GM23248 (cell line): Measurements from ENCODE around the gene FGFBP3. TPM values are rescaled to one million over a fixed set of nuclear protein-coding genes. Genes with fewer than 3 reads are reported as not detected.
A peak's percentile ranks its signal among the peaks of the same experiment; 100 is the strongest.

ENCODE experiments used
- DNase-seq: peaks from one replicate; pipeline ENCODE4 v3.0.0-alpha.2; 2015
- H2AFZ ChIP-seq: fragments of 200-600 bp; sonication (generic); 2 replicates; pipeline ENCODE4 v1.6.1; 2016; ENCODE audit warnings: antibody characterized with exemption
- H3F3A ChIP-seq: fragments of 200-600 bp; sonication (generic); 2 replicates; pipeline ENCODE4 v1.6.1; 2016; ENCODE audit warnings: mild to moderate bottlenecking, antibody characterized with exemption, mixed run types; ENCODE audit not compliant: insufficient read depth
- H3K27ac ChIP-seq: fragments of 200-600 bp; sonication (generic); 2 replicates; pipeline ENCODE4 v1.5.1; 2016; ENCODE audit warnings: mild to moderate bottlenecking
- H3K27me3 ChIP-seq: fragments of 200-600 bp; sonication (generic); replicated peaks from 2 replicates; pipeline ENCODE4 v1.6.1; 2016; ENCODE audit warnings: mild to moderate bottlenecking; ENCODE audit not compliant: insufficient read depth
- H3K36me3 ChIP-seq: fragments of 200-600 bp; sonication (generic); 2 replicates; pipeline ENCODE4 v1.6.1; 2016; ENCODE audit warnings: low read depth, mild to moderate bottlenecking
- H3K4me1 ChIP-seq: fragments of 200-600 bp; sonication (generic); 2 replicates; pipeline ENCODE4 v1.6.1; 2016; ENCODE audit warnings: mild to moderate bottlenecking; ENCODE audit not compliant: insufficient read depth
- H3K4me2 ChIP-seq: fragments of 200-600 bp; sonication (generic); one replicate; pipeline ENCODE4 v1.6.1; 2016; ENCODE audit warnings: mild to moderate bottlenecking; ENCODE audit not compliant: unreplicated experiment
- H3K4me3 ChIP-seq: fragments of 200-600 bp; sonication (generic); 2 replicates; pipeline ENCODE4 v1.5.1; 2016; ENCODE audit warnings: mild to moderate bottlenecking
- H3K79me2 ChIP-seq: fragments of 200-600 bp; sonication (generic); 2 replicates; pipeline ENCODE4 v1.6.1; 2016; ENCODE audit warnings: mild to moderate bottlenecking; ENCODE audit not compliant: insufficient read depth
- H3K9ac ChIP-seq: fragments of 200-600 bp; sonication (generic); 2 replicates; pipeline ENCODE4 v1.6.1; 2016; ENCODE audit warnings: mild to moderate bottlenecking
- H3K9me2 ChIP-seq: fragments of 200-600 bp; sonication (generic); 2 replicates; pipeline ENCODE4 v1.6.1; 2016; ENCODE audit warnings: mixed run types, mild to moderate bottlenecking, moderate library complexity; ENCODE audit not compliant: insufficient read depth
- H3K9me3 ChIP-seq: fragments of 200-600 bp; sonication (generic); one replicate; pipeline ENCODE4 v1.6.1; 2017; ENCODE audit warnings: low read depth
- H4K20me1 ChIP-seq: fragments of 200-600 bp; sonication (generic); 2 replicates; pipeline ENCODE4 v1.6.0; 2016; ENCODE audit not compliant: insufficient read depth
- EZH2 ChIP-seq: fragments of 200-600 bp; sonication (generic); IDR thresholded peaks from 2 replicates; pipeline ENCODE4 v1.6.1; 2018; ENCODE audit warnings: antibody characterized with exemption, mild to moderate bottlenecking; ENCODE audit not compliant: insufficient read depth, poor library complexity, severe bottlenecking
- EZH2phosphoT487 ChIP-seq: fragments of 200-600 bp; sonication (generic); IDR thresholded peaks from 2 replicates; pipeline ENCODE4 v1.6.1; 2018; ENCODE audit warnings: antibody characterized with exemption, moderate library complexity, mild to moderate bottlenecking, low read depth; ENCODE audit not compliant: insufficient read depth
- WGBS, 2 experiments: methylation state at CpG; one replicate each; pipeline ENCODE4 v1.1.6; 2015 to 2017; ENCODE audit warnings: low lambda C conversion rate in 2 of 2, low coverage in 1 of 2; ENCODE audit errors: missing lambda C conversion rate in 2 of 2; 5-methylcytosine and 5-hydroxymethylcytosine counted together
- in situ Hi-C: fragments of 300-500 bp; cut with MboI; formaldehyde crosslinking; loops from 2 replicates; pipeline ENCODE4 v1.15.0; 2020
- polyA plus RNA-seq: library from polyadenylated mRNA; unstranded; fragments of >200 nt; fragmentation: Nextera tagmentation; extraction: Ambion mirVana; gene quantifications from 2 replicates; pipeline ENCODE4 v1.2.1, GENCODE V29; 2016
- small RNA-seq: library from RNA; depleted of rRNA; stranded (forward); fragments of <200 nt; gene quantifications from one replicate; pipeline ENCODE3, GENCODE V24; 2014; ENCODE audit warnings: low read depth, low replicate concordance
- total RNA-seq: library from RNA; depleted of rRNA; stranded (reverse); fragments of >200 nt; shearing (Covaris generic); gene quantifications from 2 replicates; pipeline ENCODE4 v1.2.3, GENCODE V29; 2014; rRNA removed

Gene FGFBP3
- total and polyA plus RNA-seq, 2 experiments from 2014 or later = 0.32 to 0.61 TPM

GRCh38 chr10:91860885-91861284, 48.4 kb downstream of the FGFBP3 start:
- no peak overlapping the region for H2AFZ ChIP-seq
- no peak overlapping the region for H3K27ac ChIP-seq
- no peaks in the 10 kb centered on the region for H3K79me2 ChIP-seq
- H3K27me3 ChIP-seq = no peaks in the 10 kb centered on the region
- no peaks in the 10 kb centered on the region for H3K9me3 ChIP-seq
- H3K36me3 ChIP-seq = peaks cover 81% of the 10 kb centered on the region
- no peak overlapping the region for H3K4me3 ChIP-seq
- in situ Hi-C loops = no loop called here
- H3K4me1 ChIP-seq = no peaks in the 10 kb centered on the region
- no peak overlapping the region for H3K4me2 ChIP-seq
- DNase-seq = no peak
- TF ChIP-seq EZH2phosphoT487 (no peak), EZH2 (no peak)
- H4K20me1 ChIP-seq = no peaks in the 10 kb centered on the region
- H3K9me2 ChIP-seq = no peaks in the 10 kb centered on the region
- no peak overlapping the region for H3K9ac ChIP-seq
- 81 to 88% methylated on average over 1 of the region's 1 CpG for WGBS, 2 experiments
- H3F3A ChIP-seq = 0 out of 2 replicates have a peak, but pooled peaks cover 10% of the 10 kb centered on the region

GRCh38 chr10:91856637-91857036, 52.6 kb downstream of the FGFBP3 start:
- Histone ChIP-seq H4K20me1 (no peaks in the 10 kb centered on the region), H3K9me2 (no peaks in the 10 kb centered on the region), H3K27ac (no peak overlapping the region), H3K79me2 (no peaks in the 10 kb centered on the region), H3F3A (no peaks in the 10 kb centered on the region), H2AFZ (no peak overlapping the region), H3K4me1 (no peaks in the 10 kb centered on the region), H3K36me3 (peaks cover 56% of the 10 kb centered on the region), H3K4me3 (no peak overlapping the region), H3K9ac (no peak overlapping the region), H3K9me3 (no peaks in the 10 kb centered on the region), H3K4me2 (no peak overlapping the region), H3K27me3 (no peaks in the 10 kb centered on the region)
- DNase-seq = peak; percentile 19
- TF ChIP-seq EZH2phosphoT487 = no peak
- TF ChIP-seq EZH2 = no peak
- 62 to 67% methylated on average over 6 of the region's 6 CpGs for WGBS, 2 experiments
- in situ Hi-C loops = no loop called here

Small RNA genes within 50 kb of the gene (small RNA-seq; reads per million reads assigned to genes)
- gene AL359198.2 = not detected

Other genes starting within 250 kb of the FGFBP3 start
- gene TNKS2, start 111.1 kb downstream of the FGFBP3 start, total RNA-seq = 29.3 and 31.5 TPM in 2 replicates
- 13.9 and 14.4 TPM in 2 replicates for gene TNKS2, start 111.1 kb downstream of the FGFBP3 start, polyA plus RNA-seq
- 29.2 and 38.4 TPM in 2 replicates for gene BTAF1, start 14.3 kb upstream of the FGFBP3 start, total RNA-seq
- gene BTAF1, start 14.3 kb upstream of the FGFBP3 start, polyA plus RNA-seq = 14.6 and 17.0 TPM in 2 replicates